ENCODE data around the gene HOXD1. TPM values are rescaled to one million over a fixed set of nuclear protein-coding genes. Genes with fewer than 3 reads are reported as not detected.

Gene HOXD1
- total RNA-seq, 1 experiment from 2014 or later = not detected

- DNase-seq = no peak
- CTCF ChIA-PET = no interaction called here
- Histone ChIP-seq H4K20me1 (ENCODE audit: insufficient read depth) (no peaks in the 10 kb centered on the region), H3K9me2 (ENCODE audit: insufficient read depth) (no peaks in the 10 kb centered on the region), H3K4me1 (replicated peaks; ENCODE audit: insufficient read depth) (no peaks in the 10 kb centered on the region), H2AFZ (no peak overlapping the region), H3F3A (ENCODE audit: insufficient read depth, low read depth) (no peaks in the 10 kb centered on the region), H3K9me3 (ENCODE audit: insufficient read depth, low read depth) (no peaks in the 10 kb centered on the region), H3K27me3 (ENCODE audit: insufficient read depth, low read depth) (peaks cover 51% of the 10 kb centered on the region), H3K79me2 (ENCODE audit: low read depth) (no peaks in the 10 kb centered on the region), H3K4me3 (no peak overlapping the region), H3K27ac (no peak overlapping the region), H3K36me3 (ENCODE audit: low read depth) (no peaks in the 10 kb centered on the region), H3K4me2 (no peak overlapping the region)
- TF ChIP-seq CTCF (conservative IDR thresholded peaks at IDR 0.05) (no peak), EZH2 (IDR thresholded peaks at IDR 0.05; ENCODE audit: low read depth) (no peak)
- no TSS peak for BruUV-seq (replicated peaks)
- POLR2A ChIA-PET (ENCODE audit: unreplicated experiment) = no interaction called here
- intact Hi-C loops (cut with micrococcal nuclease; ENCODE audit: unreplicated experiment) = no loop called here
Measured at GRCh38 chr2:176174382-176174823, 14.1 kb upstream of the HOXD1 start.

GRCh38 chr2:176174824-176175708 is 13.4 kb upstream of the HOXD1 start:
- Histone ChIP-seq H3K36me3 (ENCODE audit: low read depth) (no peaks in the 10 kb centered on the region), H3K4me3 (no peak overlapping the region), H3K9me3 (ENCODE audit: insufficient read depth, low read depth) (no peaks in the 10 kb centered on the region), H3K27me3 (ENCODE audit: insufficient read depth, low read depth) (peaks cover 58% of the 10 kb centered on the region), H3K4me2 (no peak overlapping the region), H3F3A (ENCODE audit: insufficient read depth, low read depth) (no peaks in the 10 kb centered on the region), H3K79me2 (ENCODE audit: low read depth) (no peaks in the 10 kb centered on the region), H3K4me1 (replicated peaks; ENCODE audit: insufficient read depth) (no peaks in the 10 kb centered on the region), H3K27ac (no peak overlapping the region), H2AFZ (no peak overlapping the region), H3K9me2 (ENCODE audit: insufficient read depth) (no peaks in the 10 kb centered on the region), H4K20me1 (ENCODE audit: insufficient read depth) (no peaks in the 10 kb centered on the region)
- intact Hi-C loops (cut with micrococcal nuclease; ENCODE audit: unreplicated experiment) = no loop called here
- ChIA-PET POLR2A (ENCODE audit: unreplicated experiment) (no interaction called here), CTCF (no interaction called here)
- no peak for TF ChIP-seq EZH2 (IDR thresholded peaks at IDR 0.05; ENCODE audit: low read depth)
- TF ChIP-seq CTCF (conservative IDR thresholded peaks at IDR 0.05) = no peak
- DNase-seq = no peak
- BruUV-seq (replicated peaks) = no TSS peak

- CTCF ChIA-PET = no interaction called here
- Histone ChIP-seq H3K36me3 (ENCODE audit: low read depth) (no peaks in the 10 kb centered on the region), H3K4me2 (no peak overlapping the region), H2AFZ (no peak overlapping the region), H4K20me1 (ENCODE audit: insufficient read depth) (no peaks in the 10 kb centered on the region), H3K4me3 (no peak overlapping the region), H3K79me2 (ENCODE audit: low read depth) (no peaks in the 10 kb centered on the region), H3K4me1 (replicated peaks; ENCODE audit: insufficient read depth) (no peaks in the 10 kb centered on the region), H3K9me3 (ENCODE audit: insufficient read depth, low read depth) (no peaks in the 10 kb centered on the region), H3K9me2 (ENCODE audit: insufficient read depth) (no peaks in the 10 kb centered on the region), H3K27ac (no peak overlapping the region), H3K27me3 (ENCODE audit: insufficient read depth, low read depth) (peaks cover 67% of the 10 kb centered on the region), H3F3A (ENCODE audit: insufficient read depth, low read depth) (no peaks in the 10 kb centered on the region)
- intact Hi-C loops (cut with micrococcal nuclease; ENCODE audit: unreplicated experiment) = no loop called here
- DNase-seq = no peak
- no TSS peak for BruUV-seq (replicated peaks)
- TF ChIP-seq EZH2 (IDR thresholded peaks at IDR 0.05; ENCODE audit: low read depth) = no peak
- no peak for TF ChIP-seq CTCF (conservative IDR thresholded peaks at IDR 0.05)
- POLR2A ChIA-PET (ENCODE audit: unreplicated experiment) = no interaction called here
Measured at GRCh38 chr2:176175709-176176607, 12.5 kb upstream of the HOXD1 start.
